ENCODE data around the gene COL5A1.

- TF ChIP-seq, protein P1, sequence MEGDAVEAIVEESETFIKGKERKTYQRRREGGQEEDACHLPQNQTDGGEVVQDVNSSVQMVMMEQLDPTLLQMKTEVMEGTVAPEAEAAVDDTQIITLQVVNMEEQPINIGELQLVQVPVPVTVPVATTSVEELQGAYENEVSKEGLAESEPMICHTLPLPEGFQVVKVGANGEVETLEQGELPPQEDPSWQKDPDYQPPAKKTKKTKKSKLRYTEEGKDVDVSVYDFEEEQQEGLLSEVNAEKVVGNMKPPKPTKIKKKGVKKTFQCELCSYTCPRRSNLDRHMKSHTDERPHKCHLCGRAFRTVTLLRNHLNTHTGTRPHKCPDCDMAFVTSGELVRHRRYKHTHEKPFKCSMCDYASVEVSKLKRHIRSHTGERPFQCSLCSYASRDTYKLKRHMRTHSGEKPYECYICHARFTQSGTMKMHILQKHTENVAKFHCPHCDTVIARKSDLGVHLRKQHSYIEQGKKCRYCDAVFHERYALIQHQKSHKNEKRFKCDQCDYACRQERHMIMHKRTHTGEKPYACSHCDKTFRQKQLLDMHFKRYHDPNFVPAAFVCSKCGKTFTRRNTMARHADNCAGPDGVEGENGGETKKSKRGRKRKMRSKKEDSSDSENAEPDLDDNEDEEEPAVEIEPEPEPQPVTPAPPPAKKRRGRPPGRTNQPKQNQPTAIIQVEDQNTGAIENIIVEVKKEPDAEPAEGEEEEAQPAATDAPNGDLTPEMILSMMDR (IDR thresholded peaks at IDR 0.05), result no peak
- TF ChIP-seq POLR2AphosphoS5 (IDR thresholded peaks at IDR 0.05) (no peak), EP300 (IDR thresholded peaks at IDR 0.05; ENCODE audit: low read depth) (no peak), POLR2A (IDR thresholded peaks at IDR 0.05) (no peak)
Observed at GRCh38 chr9:134717924-134718645, 76.5 kb downstream of the COL5A1 start.
